ENCODE measurements around the gene FBXO46. TPM values are rescaled to one million over a fixed set of nuclear protein-coding genes. Genes with fewer than 3 reads are reported as not detected.

Gene FBXO46
- total and polyA plus RNA-seq, 2 of the 13 experiments (the other 11 are each of a cell fraction or from before 2014, with no cell fraction given) = 6.2 to 6.4 TPM

DNA sequence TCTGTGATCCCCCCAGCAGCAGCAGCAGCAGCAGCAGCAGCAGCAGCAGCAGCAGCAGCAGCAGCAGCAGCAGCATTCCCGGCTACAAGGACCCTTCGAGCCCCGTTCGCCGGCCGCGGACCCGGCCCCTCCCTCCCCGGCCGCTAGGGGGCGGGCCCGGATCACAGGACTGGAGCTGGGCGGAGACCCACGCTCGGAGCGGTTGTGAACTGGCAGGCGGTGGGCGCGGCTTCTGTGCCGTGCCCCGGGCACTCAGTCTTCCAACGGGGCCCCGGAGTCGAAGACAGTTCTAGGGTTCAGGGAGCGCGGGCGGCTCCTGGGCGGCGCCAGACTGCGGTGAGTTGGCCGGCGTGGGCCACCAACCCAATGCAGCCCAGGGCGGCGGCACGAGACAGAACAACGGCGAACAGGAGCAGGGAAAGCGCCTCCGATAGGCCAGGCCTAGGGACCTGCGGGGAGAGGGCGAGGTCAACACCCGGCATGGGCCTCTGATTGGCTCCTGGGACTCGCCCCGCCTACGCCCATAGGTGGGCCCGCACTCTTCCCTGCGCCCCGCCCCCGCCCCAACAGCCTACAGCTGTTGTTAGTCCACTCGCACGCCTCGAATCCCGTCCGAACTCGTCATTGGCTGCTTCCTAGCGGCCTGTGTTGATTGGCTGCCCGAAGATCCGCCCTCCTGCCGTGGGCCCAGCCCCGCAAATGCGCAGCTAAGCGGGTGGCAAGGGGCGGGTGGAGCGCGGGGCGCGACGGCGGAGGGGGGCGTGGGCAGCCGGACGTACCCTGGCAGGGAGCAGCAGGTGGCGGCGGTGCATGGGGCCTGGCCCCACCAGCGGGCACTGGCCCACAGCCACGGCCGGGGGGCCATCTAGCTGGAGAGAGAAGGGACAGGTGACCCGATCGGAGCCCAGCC is 39.8 kb upstream of the FBXO46 start (continued):
- TF ChIP-seq, protein P1, sequence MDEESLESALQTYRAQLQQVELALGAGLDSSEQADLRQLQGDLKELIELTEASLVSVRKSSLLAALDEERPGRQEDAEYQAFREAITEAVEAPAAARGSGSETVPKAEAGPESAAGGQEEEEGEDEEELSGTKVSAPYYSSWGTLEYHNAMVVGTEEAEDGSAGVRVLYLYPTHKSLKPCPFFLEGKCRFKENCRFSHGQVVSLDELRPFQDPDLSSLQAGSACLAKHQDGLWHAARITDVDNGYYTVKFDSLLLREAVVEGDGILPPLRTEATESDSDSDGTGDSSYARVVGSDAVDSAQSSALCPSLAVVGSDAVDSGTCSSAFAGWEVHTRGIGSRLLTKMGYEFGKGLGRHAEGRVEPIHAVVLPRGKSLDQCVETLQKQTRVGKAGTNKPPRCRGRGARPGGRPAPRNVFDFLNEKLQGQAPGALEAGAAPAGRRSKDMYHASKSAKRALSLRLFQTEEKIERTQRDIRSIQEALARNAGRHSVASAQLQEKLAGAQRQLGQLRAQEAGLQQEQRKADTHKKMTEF (CRISPR knock-in tag; IDR thresholded peaks at IDR 0.05) = peak; percentile 92
- TF ChIP-seq PAF1 (CRISPR knock-in tag; IDR thresholded peaks at IDR 0.05) (no peak), TMF1 (CRISPR knock-in tag; IDR thresholded peaks at IDR 0.05; ENCODE audit: low read depth) (peak; percentile 75; the same call in 1 of the 2 replicates), ZFP41 (CRISPR knock-in tag; IDR thresholded peaks at IDR 0.05; ENCODE audit: borderline replicate concordance) (no peak), RARA (CRISPR knock-in tag; IDR thresholded peaks at IDR 0.05) (no peak), HOXD1 (CRISPR knock-in tag; IDR thresholded peaks at IDR 0.05) (0 out of 2 replicates have a peak, but pooled peaks have one; percentile 31), ZBTB1 (CRISPR knock-in tag; IDR thresholded peaks at IDR 0.05; ENCODE audit: borderline replicate concordance) (no peak), TGIF2 (CRISPR knock-in tag; IDR thresholded peaks at IDR 0.05) (no peak; the same call in none of the 2 replicates), ZNF446 (CRISPR knock-in tag; IDR thresholded peaks at IDR 0.05) (no peak), ZNF30 (CRISPR knock-in tag; IDR thresholded peaks at IDR 0.05) (no peak), KAT7 (CRISPR knock-in tag; IDR thresholded peaks at IDR 0.05; ENCODE audit: borderline replicate concordance) (peak; percentile 81; the same call in 1 of the 2 replicates), TCF7L2 (IDR thresholded peaks at IDR 0.05; ENCODE audit: low read depth, low read length) (no peak), POLR2A (IDR thresholded peaks at IDR 0.05; ENCODE audit: insufficient read depth in 1 of 2, low read depth in 2 of 2, low read length in 2 of 2) (peak; percentile 38 to 76), ZNF354B (CRISPR knock-in tag; IDR thresholded peaks at IDR 0.05) (no peak)
- TF ChIP-seq, protein P2, sequence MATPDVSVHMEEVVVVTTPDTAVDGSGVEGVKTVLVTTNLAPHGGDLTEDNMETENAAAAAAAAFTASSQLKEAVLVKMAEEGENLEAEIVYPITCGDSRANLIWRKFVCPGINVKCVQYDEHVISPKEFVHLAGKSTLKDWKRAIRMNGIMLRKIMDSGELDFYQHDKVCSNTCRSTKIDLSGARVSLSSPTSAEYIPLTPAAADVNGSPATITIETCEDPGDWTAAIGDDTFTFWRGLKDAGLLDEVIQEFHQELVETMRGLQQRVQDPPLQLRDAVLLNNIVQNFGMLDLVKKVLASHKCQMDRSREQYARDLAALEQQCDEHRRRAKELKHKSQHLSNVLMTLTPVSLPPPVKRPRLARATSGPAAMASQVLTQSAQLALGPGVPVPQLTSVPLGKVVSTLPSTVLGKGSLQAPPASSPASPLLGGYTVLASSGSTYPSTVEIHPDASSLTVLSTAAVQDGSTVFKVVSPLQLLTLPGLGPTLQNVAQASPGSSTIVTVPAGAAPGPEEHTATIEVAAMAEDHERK (CRISPR knock-in tag; IDR thresholded peaks at IDR 0.05; ENCODE audit: low read depth) = peak; percentile 26; the same call in 1 of the 2 replicates
- TF ChIP-seq, protein P3, sequence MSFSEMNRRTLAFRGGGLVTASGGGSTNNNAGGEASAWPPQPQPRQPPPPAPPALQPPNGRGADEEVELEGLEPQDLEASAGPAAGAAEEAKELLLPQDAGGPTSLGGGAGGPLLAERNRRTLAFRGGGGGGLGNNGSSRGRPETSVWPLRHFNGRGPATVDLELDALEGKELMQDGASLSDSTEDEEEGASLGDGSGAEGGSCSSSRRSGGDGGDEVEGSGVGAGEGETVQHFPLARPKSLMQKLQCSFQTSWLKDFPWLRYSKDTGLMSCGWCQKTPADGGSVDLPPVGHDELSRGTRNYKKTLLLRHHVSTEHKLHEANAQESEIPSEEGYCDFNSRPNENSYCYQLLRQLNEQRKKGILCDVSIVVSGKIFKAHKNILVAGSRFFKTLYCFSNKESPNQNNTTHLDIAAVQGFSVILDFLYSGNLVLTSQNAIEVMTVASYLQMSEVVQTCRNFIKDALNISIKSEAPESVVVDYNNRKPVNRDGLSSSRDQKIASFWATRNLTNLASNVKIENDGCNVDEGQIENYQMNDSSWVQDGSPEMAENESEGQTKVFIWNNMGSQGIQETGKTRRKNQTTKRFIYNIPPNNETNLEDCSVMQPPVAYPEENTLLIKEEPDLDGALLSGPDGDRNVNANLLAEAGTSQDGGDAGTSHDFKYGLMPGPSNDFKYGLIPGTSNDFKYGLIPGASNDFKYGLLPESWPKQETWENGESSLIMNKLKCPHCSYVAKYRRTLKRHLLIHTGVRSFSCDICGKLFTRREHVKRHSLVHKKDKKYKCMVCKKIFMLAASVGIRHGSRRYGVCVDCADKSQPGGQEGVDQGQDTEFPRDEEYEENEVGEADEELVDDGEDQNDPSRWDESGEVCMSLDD (CRISPR knock-in tag; IDR thresholded peaks at IDR 0.05; ENCODE audit: borderline replicate concordance) = no peak
- TF ChIP-seq, protein P4, sequence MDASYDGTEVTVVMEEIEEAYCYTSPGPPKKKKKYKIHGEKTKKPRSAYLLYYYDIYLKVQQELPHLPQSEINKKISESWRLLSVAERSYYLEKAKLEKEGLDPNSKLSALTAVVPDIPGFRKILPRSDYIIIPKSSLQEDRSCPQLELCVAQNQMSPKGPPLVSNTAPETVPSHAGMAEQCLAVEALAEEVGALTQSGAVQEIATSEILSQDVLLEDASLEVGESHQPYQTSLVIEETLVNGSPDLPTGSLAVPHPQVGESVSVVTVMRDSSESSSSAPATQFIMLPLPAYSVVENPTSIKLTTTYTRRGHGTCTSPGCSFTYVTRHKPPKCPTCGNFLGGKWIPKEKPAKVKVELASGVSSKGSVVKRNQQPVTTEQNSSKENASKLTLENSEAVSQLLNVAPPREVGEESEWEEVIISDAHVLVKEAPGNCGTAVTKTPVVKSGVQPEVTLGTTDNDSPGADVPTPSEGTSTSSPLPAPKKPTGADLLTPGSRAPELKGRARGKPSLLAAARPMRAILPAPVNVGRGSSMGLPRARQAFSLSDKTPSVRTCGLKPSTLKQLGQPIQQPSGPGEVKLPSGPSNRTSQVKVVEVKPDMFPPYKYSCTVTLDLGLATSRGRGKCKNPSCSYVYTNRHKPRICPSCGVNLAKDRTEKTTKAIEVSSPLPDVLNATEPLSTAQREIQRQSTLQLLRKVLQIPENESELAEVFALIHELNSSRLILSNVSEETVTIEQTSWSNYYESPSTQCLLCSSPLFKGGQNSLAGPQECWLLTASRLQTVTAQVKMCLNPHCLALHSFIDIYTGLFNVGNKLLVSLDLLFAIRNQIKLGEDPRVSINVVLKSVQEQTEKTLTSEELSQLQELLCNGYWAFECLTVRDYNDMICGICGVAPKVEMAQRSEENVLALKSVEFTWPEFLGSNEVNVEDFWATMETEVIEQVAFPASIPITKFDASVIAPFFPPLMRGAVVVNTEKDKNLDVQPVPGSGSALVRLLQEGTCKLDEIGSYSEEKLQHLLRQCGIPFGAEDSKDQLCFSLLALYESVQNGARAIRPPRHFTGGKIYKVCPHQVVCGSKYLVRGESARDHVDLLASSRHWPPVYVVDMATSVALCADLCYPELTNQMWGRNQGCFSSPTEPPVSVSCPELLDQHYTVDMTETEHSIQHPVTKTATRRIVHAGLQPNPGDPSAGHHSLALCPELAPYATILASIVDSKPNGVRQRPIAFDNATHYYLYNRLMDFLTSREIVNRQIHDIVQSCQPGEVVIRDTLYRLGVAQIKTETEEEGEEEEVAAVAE (CRISPR knock-in tag; IDR thresholded peaks at IDR 0.05; ENCODE audit: borderline replicate concordance) = 0 out of 2 replicates have a peak, but pooled peaks have one; percentile 79
- TF ChIP-seq, protein P5, sequence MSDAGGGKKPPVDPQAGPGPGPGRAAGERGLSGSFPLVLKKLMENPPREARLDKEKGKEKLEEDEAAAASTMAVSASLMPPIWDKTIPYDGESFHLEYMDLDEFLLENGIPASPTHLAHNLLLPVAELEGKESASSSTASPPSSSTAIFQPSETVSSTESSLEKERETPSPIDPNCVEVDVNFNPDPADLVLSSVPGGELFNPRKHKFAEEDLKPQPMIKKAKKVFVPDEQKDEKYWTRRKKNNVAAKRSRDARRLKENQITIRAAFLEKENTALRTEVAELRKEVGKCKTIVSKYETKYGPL (CRISPR knock-in tag; IDR thresholded peaks at IDR 0.05) = 0 out of 2 replicates have a peak, but pooled peaks have one; percentile 75
